IPS-NIHi7 (cell line): ENCODE measurements around the gene RCE1.

Source experiments
- DNase-seq: peaks from one replicate; pipeline ENCODE4 v3.0.0; 2012; ENCODE audit warnings: mixed read lengths; ENCODE audit errors: extremely low spot score

RCE1 gene

DNA sequence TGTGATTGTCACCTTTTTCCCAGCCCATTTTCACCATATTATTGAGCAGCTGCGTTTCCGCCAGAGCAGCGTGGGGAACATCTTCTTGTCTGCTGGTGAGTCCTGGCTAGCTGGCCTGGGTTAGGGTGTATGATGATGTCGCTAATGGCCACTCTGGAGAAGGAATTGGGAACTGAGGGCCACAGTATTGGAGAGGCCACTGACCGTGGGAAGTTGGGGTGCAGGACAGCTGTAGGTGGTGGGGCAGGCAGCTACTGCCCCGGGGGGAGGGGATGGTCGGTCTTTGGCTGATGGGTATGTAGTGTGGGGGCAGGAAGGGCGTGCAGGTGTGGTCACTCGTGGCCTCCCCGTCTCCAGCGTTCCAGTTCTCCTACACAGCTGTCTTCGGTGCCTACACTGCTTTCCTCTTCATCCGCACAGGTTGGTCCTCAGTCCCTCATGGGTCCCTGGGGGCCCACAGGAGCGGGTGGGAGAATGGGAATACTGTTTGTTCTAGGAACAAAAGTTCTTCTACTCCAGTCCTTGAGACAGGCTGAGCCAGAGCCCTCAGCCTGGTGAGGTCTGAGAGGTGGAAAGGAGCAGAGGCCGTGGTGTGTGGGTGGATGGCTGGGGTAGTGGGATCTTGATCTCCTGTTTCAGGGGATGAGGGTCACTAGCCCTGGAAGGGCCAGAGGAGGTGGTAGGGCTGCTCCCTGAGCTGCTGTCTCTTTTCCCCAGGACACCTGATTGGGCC is 2.1 kb downstream of the RCE1 start:
- no peak for DNase-seq

- no peak for DNase-seq
Measured at GRCh38 chr11:66845876-66846212, 2.6 kb downstream of the RCE1 start.

DNA sequence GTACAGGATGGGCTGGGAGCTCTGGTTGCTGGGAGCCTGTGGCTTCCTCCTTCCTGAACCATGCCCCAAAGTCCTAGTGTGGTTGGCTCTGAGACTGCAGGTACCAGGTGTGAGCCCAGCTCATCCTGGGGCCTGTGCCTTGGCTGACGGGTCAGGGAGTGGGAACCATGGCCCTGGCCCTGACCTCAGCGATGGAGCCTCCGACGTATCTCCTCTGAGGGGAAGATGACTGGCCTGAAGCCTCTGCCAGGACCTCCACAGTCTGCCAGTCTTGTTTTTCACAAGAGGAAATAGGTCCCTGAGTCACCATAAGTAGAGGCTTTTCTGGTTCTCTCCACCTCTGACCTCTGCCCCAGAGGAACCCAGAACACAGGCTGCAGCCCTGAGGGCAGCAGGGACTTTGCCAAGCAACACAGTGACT is 3.4 kb downstream of the RCE1 start:
- DNase-seq = no peak

- DNase-seq = no peak
Measured at GRCh38 chr11:66847461-66848232, 4.4 kb downstream of the RCE1 start.

DNA sequence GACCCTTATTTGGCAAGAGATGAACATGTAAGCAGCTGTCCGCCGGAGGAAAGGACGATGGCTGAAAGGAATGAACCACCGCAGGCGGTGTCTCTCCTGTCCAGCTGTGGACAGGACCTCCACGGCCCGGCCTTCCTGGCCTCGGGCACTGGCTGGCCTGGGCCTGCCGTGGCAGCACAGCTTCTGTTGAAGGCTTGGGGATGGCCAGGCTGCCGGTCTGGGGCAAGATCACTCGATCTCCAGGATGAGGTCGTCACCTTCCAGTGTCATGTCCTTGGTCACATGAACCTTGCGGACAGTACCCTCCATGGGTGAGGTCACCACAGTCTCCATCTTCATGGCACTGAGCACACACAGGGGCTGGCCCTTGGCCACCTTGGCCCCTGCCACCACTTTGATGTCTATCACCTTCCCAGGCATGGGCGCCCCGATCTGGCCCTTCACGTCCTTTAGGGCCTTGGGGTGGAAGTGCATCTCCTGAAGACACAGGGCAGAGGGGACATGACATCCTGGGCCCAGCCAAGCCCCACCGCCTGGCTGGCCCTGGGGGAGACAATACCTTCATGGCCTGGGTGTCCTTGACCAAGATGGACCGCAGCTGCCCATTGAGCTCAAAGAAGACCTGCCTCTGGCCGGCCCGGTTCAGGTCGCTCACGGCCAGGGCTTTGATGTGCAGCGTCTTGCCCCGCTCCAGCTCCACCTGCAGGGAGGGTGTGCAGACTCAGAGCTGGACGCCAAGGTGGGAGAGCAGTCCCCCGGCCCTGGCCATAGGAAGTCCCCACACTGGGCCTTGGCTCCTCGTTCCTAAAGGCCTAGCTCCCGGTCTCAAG is 5.6 kb downstream of the RCE1 start:
- DNase-seq = no peak

- DNase-seq = no peak
Measured at GRCh38 chr11:66849501-66850234, 6.4 kb downstream of the RCE1 start.

- no peak for DNase-seq
Measured at GRCh38 chr11:66850235-66850587, 7.0 kb downstream of the RCE1 start.

DNA sequence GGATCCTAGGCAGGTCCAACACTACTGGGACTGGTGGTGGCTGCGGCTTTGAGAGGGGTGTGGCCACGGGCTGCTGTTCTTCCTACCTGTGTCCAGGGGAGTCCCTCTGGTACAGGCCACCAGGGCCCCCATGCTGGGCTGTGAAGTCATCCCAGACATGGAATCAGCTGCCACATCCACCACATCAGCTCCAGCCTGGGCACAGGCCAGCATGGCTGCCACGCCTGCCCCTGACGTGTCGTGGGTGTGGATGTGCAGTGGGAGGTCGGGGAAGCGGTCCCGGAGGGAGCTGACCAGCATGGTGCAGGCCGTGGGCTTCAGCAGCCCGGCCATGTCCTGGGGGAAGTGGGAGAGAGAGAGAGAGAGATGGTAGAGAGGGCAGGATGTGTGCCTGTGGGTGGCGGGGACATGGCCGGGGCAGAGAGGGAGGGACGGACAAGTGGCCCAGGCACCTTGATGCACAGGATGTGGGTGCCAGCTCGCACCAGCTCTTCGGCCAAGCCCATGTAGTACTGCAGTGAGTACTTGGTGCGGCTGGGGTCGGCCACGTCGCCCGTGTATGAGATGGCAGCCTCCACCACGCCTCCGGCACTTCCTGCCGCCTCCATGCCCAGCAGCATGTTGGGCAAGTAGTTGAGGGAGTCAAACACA is 7.5 kb downstream of the RCE1 start:
- no peak for DNase-seq

- DNase-seq = no peak
Measured at GRCh38 chr11:66851239-66851596, 8.0 kb downstream of the RCE1 start.

DNA sequence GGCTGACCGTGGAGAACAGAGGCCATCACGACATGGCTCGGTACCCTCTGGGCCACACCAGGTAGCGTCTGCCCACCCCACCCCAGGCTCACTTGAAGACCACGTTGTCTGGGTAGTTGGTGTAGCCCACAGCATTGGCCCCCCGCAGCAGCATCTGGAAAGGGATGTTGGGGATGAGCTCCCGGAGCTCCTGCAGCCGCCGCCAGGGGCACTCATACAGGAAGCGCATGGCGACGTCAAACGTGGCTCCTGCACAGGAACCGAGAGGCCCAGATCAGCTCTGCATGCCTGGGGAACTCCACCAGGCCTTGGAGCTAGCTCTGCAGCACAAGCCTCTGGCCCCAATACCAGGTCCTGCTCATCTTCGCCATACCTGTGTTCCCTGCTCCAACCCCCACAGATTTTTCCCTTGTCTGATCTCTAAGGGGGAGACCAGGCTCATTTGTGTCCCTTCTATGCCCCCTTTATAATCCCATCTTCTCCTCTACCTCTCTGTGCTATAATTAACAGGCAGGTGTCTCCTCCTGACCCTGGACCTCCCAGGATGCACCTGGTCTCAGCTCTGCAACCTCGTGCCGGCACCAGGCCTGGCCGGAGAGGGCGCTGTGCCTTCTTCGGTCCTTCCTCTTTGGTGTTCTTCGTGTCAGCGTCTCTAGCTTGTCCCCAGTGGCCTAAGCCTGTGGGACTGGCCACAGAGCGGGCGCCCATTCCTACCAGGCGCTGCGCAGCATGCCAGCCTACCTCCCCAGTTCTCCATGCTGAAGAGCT is 8.6 kb downstream of the RCE1 start:
- DNase-seq = peak; percentile 69

DNA sequence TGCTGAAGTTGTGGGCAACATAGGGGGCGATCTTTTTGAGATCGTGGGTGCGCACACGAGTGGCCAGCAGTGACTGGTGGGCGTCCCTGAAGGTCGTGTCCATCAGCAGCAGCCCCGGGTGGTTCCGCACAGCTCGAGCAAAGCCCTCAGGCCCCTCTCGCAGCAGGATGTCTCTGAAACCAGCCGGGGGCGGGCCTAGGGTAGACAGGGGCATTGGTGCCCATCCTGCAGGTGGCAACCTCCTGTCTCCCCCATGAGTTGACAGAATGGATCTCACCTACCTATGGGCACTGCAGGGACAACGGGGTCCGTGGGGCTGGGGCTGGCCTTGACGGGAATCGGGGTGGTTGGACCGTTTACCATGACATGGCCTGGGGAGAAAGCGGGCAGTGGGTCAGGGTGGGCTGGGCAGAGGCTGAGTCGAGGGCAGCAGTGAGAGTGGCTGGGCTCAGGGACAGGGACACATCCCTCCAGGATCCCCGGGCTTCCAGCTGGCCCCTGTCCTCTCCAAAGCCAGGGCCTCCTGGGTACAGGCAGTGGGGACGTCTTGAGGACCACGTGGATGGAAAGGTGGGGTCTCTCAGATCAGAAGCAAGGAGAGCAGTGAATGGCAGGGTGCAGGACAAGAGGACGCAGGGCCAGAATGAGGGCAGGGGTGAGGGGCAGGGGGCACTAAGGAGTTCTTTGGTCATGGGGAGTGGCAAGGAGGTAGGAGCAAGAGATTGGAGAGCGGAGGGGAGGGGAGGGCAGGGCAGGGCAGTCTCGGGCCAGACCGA is 9.4 kb downstream of the RCE1 start:
- no peak for DNase-seq

DNA sequence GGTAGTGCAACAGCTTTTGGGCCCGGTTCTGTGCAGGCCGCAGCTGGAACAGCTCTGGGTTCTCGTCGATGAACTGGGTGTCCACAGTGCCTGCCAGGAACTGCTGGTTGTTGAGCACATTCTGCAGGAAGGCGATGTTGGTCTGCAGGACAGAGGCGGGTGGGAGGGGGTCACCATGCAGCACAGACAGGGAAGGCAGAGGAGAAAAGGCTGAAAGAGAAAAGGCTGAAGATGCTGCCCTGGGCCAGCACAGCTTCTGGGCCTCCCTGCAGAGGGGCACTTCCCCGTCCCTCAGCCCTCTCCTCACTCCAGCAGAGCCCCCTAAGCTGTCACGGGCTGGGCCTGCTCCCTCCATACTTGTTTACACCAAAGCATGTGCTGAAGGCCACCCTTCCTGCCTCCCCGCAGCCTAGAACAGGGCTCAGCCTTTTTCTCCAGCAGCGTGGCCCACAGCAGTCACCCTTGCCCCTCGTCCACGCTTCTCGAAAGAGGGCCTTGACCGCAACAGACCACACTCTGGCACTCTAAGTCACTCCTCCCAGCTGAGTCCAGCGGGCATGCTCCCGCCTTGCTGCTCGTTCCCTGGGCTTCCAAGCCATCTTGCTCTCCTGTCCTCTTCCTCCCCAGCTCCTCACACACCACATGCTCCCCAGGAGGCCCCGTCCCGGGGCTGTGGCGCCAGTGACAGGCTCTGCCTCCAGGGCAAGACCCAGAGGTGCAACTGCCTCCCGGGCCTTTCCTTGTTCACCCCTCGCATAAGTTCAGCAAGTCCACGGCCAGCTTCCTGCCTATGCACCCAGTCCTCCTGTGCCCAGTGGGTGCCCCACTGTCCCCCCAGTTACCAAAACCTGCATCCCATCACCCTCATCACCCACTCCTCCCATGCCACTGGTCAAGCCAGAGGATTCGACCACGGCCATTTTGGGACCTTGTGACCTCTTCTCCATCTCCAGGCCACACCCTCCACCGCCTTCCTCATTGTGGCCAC is 10.3 kb downstream of the RCE1 start:
- no peak for DNase-seq

- DNase-seq = no peak
Measured at GRCh38 chr11:66854231-66854661, 11.0 kb downstream of the RCE1 start.

DNA sequence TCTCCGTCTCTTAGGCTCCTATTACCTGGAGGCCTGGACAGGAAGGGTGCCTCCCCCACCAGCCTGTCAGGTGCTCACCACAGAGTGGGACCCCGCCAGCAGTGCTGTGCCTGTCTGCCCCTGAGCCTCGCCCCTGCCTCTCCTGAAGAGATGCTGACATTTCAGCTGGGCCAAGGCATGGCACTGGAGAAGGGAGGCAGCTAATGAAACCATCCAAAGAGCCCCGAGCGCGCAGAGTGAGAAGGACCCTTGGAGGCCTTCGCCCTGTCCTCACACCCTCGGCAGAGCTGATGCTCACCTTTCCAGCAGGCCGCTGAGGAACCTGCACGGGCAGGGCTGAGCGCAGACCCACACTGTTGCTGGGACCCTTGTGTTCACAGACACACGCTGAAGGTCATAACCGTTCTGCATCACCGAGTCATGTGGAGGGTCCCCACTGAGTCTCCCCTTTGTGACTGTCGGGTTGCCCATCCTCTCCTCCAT is 11.5 kb downstream of the RCE1 start:
- no peak for DNase-seq

- peak; percentile 99 for DNase-seq
Measured at GRCh38 chr11:66855574-66856495, 12.6 kb downstream of the RCE1 start.

DNA sequence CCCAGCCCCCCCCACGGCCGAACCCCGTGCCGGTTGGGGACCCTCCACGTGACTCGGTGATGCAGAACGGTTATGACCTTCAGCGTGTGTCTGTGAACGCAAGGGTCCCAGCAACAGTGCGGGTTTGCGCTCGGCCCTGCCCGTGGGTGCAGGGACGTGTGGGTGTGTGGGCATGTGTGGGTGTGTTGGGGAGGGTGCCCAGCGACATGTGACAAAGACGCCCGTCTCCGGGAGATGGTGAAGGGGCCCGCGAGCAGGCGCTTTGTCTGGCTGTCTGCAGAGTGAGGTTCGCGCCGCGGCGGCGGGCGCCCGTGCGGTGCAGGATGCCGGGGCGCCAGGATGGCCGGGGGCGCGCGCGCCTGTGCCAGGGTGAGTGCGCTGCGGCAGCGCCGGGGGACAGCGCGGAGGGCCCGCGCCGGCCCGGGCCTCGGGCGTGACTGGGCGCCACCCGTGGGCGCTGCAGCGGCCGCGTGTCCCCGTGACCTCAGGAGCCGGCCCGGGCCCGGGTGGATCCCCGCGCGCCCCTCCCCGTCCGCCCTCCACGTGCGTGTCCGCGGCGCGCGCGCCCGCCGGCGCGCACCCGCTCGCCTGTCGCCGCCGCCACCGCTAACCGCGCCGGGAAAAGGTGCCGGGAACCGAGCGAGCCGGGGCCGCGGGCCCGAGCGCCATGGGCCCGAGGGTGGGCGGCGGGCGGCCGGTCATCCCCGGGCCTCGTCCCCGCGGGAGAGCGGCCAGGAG is 13.4 kb downstream of the RCE1 start, which contains the start of gene LRFN4:
LRFN4 (plus strand) TSS at position 569 of the 738 bp plus-strand sequence. CDS start 681 bp downstream, outside the sequence.
- DNase-seq = peak; percentile 73
